K562 (cell line): ENCODE results near the gene LCA5L.

Source experiments
- PBX2 ChIP-seq, 2 experiments: IDR thresholded peaks in 1 of 2; conservative IDR thresholded peaks in 1 of 2; 2 replicates each; pipeline ENCODE4 v1.6.1; 2016; ENCODE audit warnings: low read depth in 2 of 2, mild to moderate bottlenecking in 1 of 2, missing compliant biosample characterization in 1 of 2, missing genetic modification characterization in 1 of 2, moderate library complexity in 1 of 2
- RCOR1 ChIP-seq, 2 experiments: IDR thresholded peaks; 2 replicates each; pipeline ENCODE4 v1.6.1; 2012; ENCODE audit warnings: low read depth in 2 of 2, low read length in 2 of 2, borderline replicate concordance in 1 of 2, improper control_type of control experiment in 1 of 2
- TF ChIP-seq, protein P1 (sequence below), 3 experiments: IDR thresholded peaks in 2 of 3; conservative IDR thresholded peaks in 1 of 3; 2 replicates each; pipeline ENCODE4 v1.5.1; 2011 to 2012; ENCODE audit warnings: low read length in 3 of 3, mild to moderate bottlenecking in 3 of 3, control low read depth in 2 of 3, improper control_type of control experiment in 1 of 3, inconsistent platforms in 1 of 3, low read depth in 1 of 3, mixed read lengths in 1 of 3, moderate library complexity in 1 of 3; ENCODE audit not compliant: insufficient read depth in 2 of 3

- TF ChIP-seq, protein P1, sequence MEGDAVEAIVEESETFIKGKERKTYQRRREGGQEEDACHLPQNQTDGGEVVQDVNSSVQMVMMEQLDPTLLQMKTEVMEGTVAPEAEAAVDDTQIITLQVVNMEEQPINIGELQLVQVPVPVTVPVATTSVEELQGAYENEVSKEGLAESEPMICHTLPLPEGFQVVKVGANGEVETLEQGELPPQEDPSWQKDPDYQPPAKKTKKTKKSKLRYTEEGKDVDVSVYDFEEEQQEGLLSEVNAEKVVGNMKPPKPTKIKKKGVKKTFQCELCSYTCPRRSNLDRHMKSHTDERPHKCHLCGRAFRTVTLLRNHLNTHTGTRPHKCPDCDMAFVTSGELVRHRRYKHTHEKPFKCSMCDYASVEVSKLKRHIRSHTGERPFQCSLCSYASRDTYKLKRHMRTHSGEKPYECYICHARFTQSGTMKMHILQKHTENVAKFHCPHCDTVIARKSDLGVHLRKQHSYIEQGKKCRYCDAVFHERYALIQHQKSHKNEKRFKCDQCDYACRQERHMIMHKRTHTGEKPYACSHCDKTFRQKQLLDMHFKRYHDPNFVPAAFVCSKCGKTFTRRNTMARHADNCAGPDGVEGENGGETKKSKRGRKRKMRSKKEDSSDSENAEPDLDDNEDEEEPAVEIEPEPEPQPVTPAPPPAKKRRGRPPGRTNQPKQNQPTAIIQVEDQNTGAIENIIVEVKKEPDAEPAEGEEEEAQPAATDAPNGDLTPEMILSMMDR (IDR thresholded peaks at IDR 0.05 in 2 of 3, conservative IDR thresholded peaks at IDR 0.05 in 1 of 3; ENCODE audit: insufficient read depth in 2 of 3, low read depth in 1 of 3, low read length in 3 of 3) = no peak
- TF ChIP-seq RCOR1 (IDR thresholded peaks at IDR 0.05; ENCODE audit: borderline replicate concordance in 1 of 2, low read depth in 2 of 2, low read length in 2 of 2) (no peak), PBX2 (CRISPR knock-in tag; IDR thresholded peaks at IDR 0.05; ENCODE audit: low read depth) (no peak), PBX2 (tag; conservative IDR thresholded peaks at IDR 0.05; ENCODE audit: low read depth) (no peak)
Observed at GRCh38 chr21:39467746-39468145, 22.2 kb upstream of the LCA5L start.
